Vagina (tissue), 2 donors: ENCODE measurements around the gene SPAG16. TPM values are rescaled to one million over a fixed set of nuclear protein-coding genes. Genes with fewer than 3 reads are reported as not detected.

Experiments
- DNase-seq, 2 donors: peaks; one replicate each; pipeline ENCODE4 v3.0.0-alpha.2; 2017; ENCODE audit errors: extremely low spot score in 2 of 2
- H3K27ac ChIP-seq: fragments of 200-600 bp; sonication (generic); one replicate; pipeline ENCODE4 v1.5.1; 2019
- H3K27me3 ChIP-seq: fragments of 200-600 bp; sonication (generic); one replicate; pipeline ENCODE4 v1.5.1; 2019
- H3K36me3 ChIP-seq, 2 donors: fragments of 200-600 bp; sonication (generic); one replicate each; pipeline ENCODE4 v1.5.1; 2017 to 2019
- H3K4me1 ChIP-seq: fragments of 200-600 bp; sonication (generic); one replicate; pipeline ENCODE4 v1.5.1; 2019
- H3K4me3 ChIP-seq, 2 donors: fragments of 200-600 bp; sonication (generic); 1 replicate in 1 of 2; 2 replicates in 1 of 2; pipeline ENCODE4 v1.5.1; 2016 to 2019
- H3K9me3 ChIP-seq: fragments of 200-600 bp; sonication (generic); one replicate; pipeline ENCODE4 v1.5.1; 2019
- POLR2A ChIP-seq, 2 donors: fragments of 450-650 bp; IDR thresholded peaks; one replicate each; pipeline ENCODE4 v1.6.1; 2017; ENCODE audit warnings: antibody characterized with exemption in 2 of 2, mild to moderate bottlenecking in 2 of 2, moderate library complexity in 2 of 2
- POLR2AphosphoS5 ChIP-seq, 2 donors: sonication (generic); formaldehyde crosslinking; IDR thresholded peaks; one replicate each; pipeline ENCODE4 v1.9.0; 2017; ENCODE audit warnings: antibody characterized with exemption in 2 of 2, mild to moderate bottlenecking in 2 of 2, low read depth in 1 of 2; ENCODE audit not compliant: insufficient read depth in 1 of 2
- intact Hi-C: fragments of 100-400 bp; cut with DNase I; formaldehyde crosslinking; loops from one replicate; pipeline ENCODE4 v1.15.1; 2023
- total RNA-seq: library from RNA; depleted of rRNA; stranded (reverse); fragments of >200 nt; gene quantifications from one replicate; pipeline ENCODE4 v1.2.3, GENCODE V29; 2016
- TF ChIP-seq, protein P1 (sequence below), 3 experiments: fragments of 450-650 bp in 2 of 3; fragments of 200-600 bp in 1 of 3; sonication (generic) in 1 of 3; IDR thresholded peaks; one replicate each; pipeline ENCODE4 v1.5.1; 2017 to 2019; ENCODE audit warnings: antibody characterized with exemption in 3 of 3, mild to moderate bottlenecking in 2 of 3, moderate library complexity in 2 of 3

SPAG16 gene
- total RNA-seq, 1 donor from 2014 or later, result 30.2 TPM

DNA sequence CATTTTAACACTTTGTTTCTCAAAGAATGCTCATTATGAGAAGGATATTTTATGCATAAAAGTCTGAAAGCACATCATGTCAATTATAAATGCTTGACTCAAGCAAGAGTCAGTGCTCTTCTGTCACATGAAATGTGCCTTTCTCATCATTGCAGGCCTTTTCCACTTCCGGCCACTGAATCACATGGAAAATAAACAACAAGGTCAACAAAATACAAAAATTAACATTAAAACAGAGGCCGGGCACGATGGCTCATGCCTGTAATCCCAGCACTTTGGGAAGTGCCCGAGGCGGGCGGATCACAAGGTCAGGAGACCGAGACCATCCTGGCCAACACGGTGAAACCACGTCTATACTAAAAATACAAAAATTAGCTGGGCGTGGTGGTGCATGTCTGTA is 480.6 kb downstream of the SPAG16 start:
- no peaks in the 10 kb centered on the region for H3K4me1 ChIP-seq
- DNase-seq, result no peak
- H3K27ac ChIP-seq, result no peak overlapping the region
- no peak overlapping the region for H3K4me3 ChIP-seq
- intact Hi-C loops, result no loop called here
- TF ChIP-seq, protein P1, sequence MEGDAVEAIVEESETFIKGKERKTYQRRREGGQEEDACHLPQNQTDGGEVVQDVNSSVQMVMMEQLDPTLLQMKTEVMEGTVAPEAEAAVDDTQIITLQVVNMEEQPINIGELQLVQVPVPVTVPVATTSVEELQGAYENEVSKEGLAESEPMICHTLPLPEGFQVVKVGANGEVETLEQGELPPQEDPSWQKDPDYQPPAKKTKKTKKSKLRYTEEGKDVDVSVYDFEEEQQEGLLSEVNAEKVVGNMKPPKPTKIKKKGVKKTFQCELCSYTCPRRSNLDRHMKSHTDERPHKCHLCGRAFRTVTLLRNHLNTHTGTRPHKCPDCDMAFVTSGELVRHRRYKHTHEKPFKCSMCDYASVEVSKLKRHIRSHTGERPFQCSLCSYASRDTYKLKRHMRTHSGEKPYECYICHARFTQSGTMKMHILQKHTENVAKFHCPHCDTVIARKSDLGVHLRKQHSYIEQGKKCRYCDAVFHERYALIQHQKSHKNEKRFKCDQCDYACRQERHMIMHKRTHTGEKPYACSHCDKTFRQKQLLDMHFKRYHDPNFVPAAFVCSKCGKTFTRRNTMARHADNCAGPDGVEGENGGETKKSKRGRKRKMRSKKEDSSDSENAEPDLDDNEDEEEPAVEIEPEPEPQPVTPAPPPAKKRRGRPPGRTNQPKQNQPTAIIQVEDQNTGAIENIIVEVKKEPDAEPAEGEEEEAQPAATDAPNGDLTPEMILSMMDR (IDR thresholded peaks at IDR 0.05), result no peak
- TF ChIP-seq POLR2A (IDR thresholded peaks at IDR 0.05) (no peak), POLR2AphosphoS5 (IDR thresholded peaks at IDR 0.05; ENCODE audit: insufficient read depth in 1 of 2, low read depth in 1 of 2) (no peak)
- H3K36me3 ChIP-seq, result no peaks in the 10 kb centered on the region
- no peaks in the 10 kb centered on the region for H3K27me3 ChIP-seq
- no peaks in the 10 kb centered on the region for H3K9me3 ChIP-seq

DNA sequence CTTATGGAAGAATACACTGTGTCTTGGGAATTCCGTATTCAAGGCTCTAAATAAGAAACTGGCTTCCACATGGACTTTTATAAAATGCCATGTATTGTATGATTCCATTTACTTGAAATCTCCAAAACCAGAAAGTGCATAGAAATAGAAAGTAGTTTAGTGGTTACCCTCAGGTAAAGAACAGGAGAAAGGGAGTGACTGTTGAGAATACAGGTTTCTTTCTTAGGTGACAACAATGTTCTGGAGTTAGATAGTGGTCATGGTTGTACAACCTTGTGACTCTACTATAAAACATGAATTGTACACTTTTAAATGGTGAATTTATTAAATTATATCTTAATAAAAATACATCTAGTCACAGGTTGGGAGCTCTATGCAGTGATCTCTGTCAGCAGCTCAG is 481.8 kb downstream of the SPAG16 start:
- Histone ChIP-seq H3K27me3 (no peaks in the 10 kb centered on the region), H3K27ac (no peak overlapping the region), H3K4me3 (no peak overlapping the region), H3K4me1 (no peaks in the 10 kb centered on the region), H3K9me3 (no peaks in the 10 kb centered on the region), H3K36me3 (no peaks in the 10 kb centered on the region)
- no peak for DNase-seq
- intact Hi-C loops, result no loop called here
- TF ChIP-seq POLR2A (IDR thresholded peaks at IDR 0.05) (no peak), POLR2AphosphoS5 (IDR thresholded peaks at IDR 0.05; ENCODE audit: insufficient read depth in 1 of 2, low read depth in 1 of 2) (no peak)
- TF ChIP-seq, protein P1 (IDR thresholded peaks at IDR 0.05), result no peak

DNA sequence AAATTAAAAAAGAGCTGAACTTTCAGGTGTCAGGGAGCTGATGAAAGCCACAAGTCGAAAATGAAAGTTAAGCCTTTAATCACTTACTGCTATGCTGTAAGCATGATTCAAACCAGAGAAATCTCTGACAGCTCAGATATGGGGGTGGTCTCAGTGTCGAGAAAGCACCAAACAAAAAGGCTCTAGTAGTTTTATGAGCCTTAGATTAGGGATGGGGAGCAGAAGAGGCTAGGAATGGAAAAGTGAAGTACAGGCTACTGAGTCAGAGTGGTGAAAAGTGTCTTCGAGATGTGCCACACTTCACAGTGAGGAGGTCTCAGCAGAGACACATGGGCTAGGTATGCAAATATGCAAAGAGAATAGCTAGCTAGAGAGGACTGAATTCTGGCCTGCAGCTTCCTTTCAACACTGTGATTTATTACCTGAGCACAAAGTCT is 482.2 kb downstream of the SPAG16 start:
- Histone ChIP-seq H3K36me3 (no peaks in the 10 kb centered on the region), H3K9me3 (no peaks in the 10 kb centered on the region), H3K27ac (no peak overlapping the region), H3K4me3 (no peak overlapping the region), H3K4me1 (no peaks in the 10 kb centered on the region), H3K27me3 (no peaks in the 10 kb centered on the region)
- DNase-seq, result no peak
- no peak for TF ChIP-seq POLR2AphosphoS5 (IDR thresholded peaks at IDR 0.05; ENCODE audit: insufficient read depth in 1 of 2, low read depth in 1 of 2)
- TF ChIP-seq, protein P1 (IDR thresholded peaks at IDR 0.05), result no peak
- TF ChIP-seq POLR2A (IDR thresholded peaks at IDR 0.05), result no peak
- intact Hi-C loops, result no loop called here

DNA sequence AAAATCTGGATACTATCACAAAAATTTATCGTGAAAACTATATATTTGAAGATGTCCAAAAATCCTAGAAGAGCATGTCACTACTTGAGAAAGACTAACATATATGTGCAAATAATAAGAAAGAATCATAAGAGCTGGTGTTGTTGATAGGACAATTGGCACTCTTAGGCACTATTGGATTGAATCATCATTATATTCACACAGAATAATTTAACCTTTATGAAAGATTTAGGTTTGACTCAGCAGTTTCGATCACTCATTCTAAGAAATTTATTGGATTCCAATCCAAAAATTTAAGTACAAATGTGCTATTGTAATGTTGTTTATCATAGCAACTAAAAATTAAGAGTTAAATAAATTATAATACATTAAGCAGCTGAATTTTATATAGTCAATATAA is 503.6 kb downstream of the SPAG16 start:
- no peak for TF ChIP-seq POLR2A (IDR thresholded peaks at IDR 0.05)
- TF ChIP-seq, protein P1 (IDR thresholded peaks at IDR 0.05), result no peak
- TF ChIP-seq POLR2AphosphoS5 (IDR thresholded peaks at IDR 0.05; ENCODE audit: insufficient read depth in 1 of 2, low read depth in 1 of 2), result no peak
- Histone ChIP-seq H3K27ac (no peak overlapping the region), H3K4me1 (no peaks in the 10 kb centered on the region), H3K27me3 (no peaks in the 10 kb centered on the region), H3K9me3 (no peaks in the 10 kb centered on the region), H3K4me3 (no peak overlapping the region), H3K36me3 (no peaks in the 10 kb centered on the region)
- DNase-seq, result no peak
- intact Hi-C loops, result no loop called here

DNA sequence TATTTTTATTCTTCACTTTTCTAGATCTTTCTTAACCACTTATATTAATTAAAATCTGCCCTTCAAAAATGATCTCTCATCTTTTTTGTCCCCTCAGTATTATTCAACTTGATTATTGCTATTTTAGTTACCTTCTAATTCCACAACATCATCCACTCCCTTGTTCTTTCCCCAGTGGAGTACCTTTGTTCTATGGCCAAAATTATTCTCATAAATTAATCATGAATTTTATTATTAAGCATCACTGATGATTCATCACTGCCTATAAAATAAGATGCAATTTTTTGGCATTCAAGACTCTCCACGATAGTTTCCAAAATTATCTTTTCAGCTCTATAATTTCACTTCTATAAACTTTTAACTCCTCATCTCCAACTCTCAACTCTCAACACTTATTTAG is 505.7 kb downstream of the SPAG16 start:
- no peaks in the 10 kb centered on the region for H3K27me3 ChIP-seq
- no peak overlapping the region for H3K27ac ChIP-seq
- no peaks in the 10 kb centered on the region for H3K4me1 ChIP-seq
- H3K4me3 ChIP-seq, result no peak overlapping the region
- intact Hi-C loops, result no loop called here
- H3K9me3 ChIP-seq, result no peaks in the 10 kb centered on the region
- TF ChIP-seq POLR2A (IDR thresholded peaks at IDR 0.05), result no peak
- no peak for TF ChIP-seq POLR2AphosphoS5 (IDR thresholded peaks at IDR 0.05; ENCODE audit: insufficient read depth in 1 of 2, low read depth in 1 of 2)
- TF ChIP-seq, protein P1 (IDR thresholded peaks at IDR 0.05), result no peak
- no peak for DNase-seq
- H3K36me3 ChIP-seq, result no peaks in the 10 kb centered on the region
